Right cardiac atrium (tissue), 5 donors: Measurements from ENCODE around the gene C9orf50. TPM values are rescaled to one million over a fixed set of nuclear protein-coding genes. Genes with fewer than 3 reads are reported as not detected.
"Not testable (repeated sequence)": the region's sequence is repeated elsewhere in the genome, so short reads cannot be mapped to it uniquely, and the experiment has no call there.

Experiments
- ATAC-seq, 2 donors: fragments of 200-7000 bp; cut with Tn5 transposase; one replicate each; pipeline versions ENCODE4 v1.8.0 to v1.9.1; 2020; ENCODE audit warnings: moderate library complexity in 2 of 2, mild to moderate bottlenecking in 1 of 2
- DNase-seq, 3 donors: peaks; one replicate each; pipeline ENCODE4 v3.0.0-alpha.2; 2020
- H3K27ac ChIP-seq: one replicate; pipeline ENCODE4 v1.5.1; 2013; ENCODE audit warnings: mild to moderate bottlenecking, low read length, control low read depth, moderate library complexity
- H3K27me3 ChIP-seq: one replicate; pipeline ENCODE4 v1.6.1; 2013; ENCODE audit not compliant: control insufficient read depth, insufficient read depth
- H3K4me1 ChIP-seq: one replicate; pipeline ENCODE4 v1.6.1; 2013; ENCODE audit warnings: low read length; ENCODE audit not compliant: control insufficient read depth, insufficient read depth
- H3K4me3 ChIP-seq: one replicate; pipeline ENCODE4 v1.5.1; 2013; ENCODE audit warnings: low read length, control low read depth
- H3K9me3 ChIP-seq: one replicate; pipeline ENCODE4 v1.6.1; 2013; ENCODE audit warnings: low read length; ENCODE audit not compliant: control insufficient read depth
- WGBS: extraction: QIAGEN DNeasy Blood & Tissue Kit; methylation state at CpG from one replicate; pipeline ENCODE4 v1.1.7; 2013; 5-methylcytosine and 5-hydroxymethylcytosine counted together
- intact Hi-C, 4 donors: fragments of 100-400 bp; cut with DNase I; formaldehyde crosslinking; loops; one replicate each; pipeline versions ENCODE4 v1.11.0 to v1.14.0; 2022 to 2023
- polyA plus RNA-seq: library from polyadenylated mRNA; stranded (reverse); fragments of 200-250 nt; gene quantifications from one replicate; pipeline ENCODE4 v1.2.3, GENCODE V29; 2013
- total RNA-seq, 4 donors: library from RNA; stranded (reverse); fragmentation: NEBNext Ultra II Directional; extraction: Animal tissue kit (Norgen Biotek cat#: 25700); gene quantifications; one replicate each; pipeline ENCODE4 v1.2.1, GENCODE V29; 2021
- donor health status: healthy with polysubstance abuse.
- donor health status: DM: no; HTN: yes; CAD: no.
- donor health status: DM: no; HTN: no; CAD: no.
- donor health status: DM: no; HTN: yes; CAD: no; lungs with severe emphysema.
- donor health status: DM: yes; HTN: yes; CAD: no.

The C9orf50 gene
- total and polyA plus RNA-seq, 5 donors: 0.20 TPM; not detected in 4

GRCh38 chr9:129596541-129597331 lies 24.2 kb downstream of the C9orf50 start:
- no peaks in the 10 kb centered on the region for H3K9me3 ChIP-seq
- DNase-seq (peak; percentile 80 to 91 (median 87)), ATAC-seq (peak; percentile 88 to 90)
- H3K27ac ChIP-seq: peak overlapping the region; percentile 5
- H3K4me1 ChIP-seq: peaks cover 2% of the 10 kb centered on the region
- 18% methylated on average over 33 of the region's 33 CpGs for WGBS
- intact Hi-C loops: no loop called here
- no peaks in the 10 kb centered on the region for H3K27me3 ChIP-seq
- H3K4me3 ChIP-seq: peak overlapping the region; percentile 48

GRCh38 chr9:129595903-129596540 lies 24.9 kb downstream of the C9orf50 start:
- Histone ChIP-seq H3K27ac (no peak overlapping the region), H3K27me3 (no peaks in the 10 kb centered on the region), H3K4me3 (no peak overlapping the region), H3K4me1 (peaks cover 2% of the 10 kb centered on the region), H3K9me3 (no peaks in the 10 kb centered on the region)
- WGBS: 73% methylated on average over 6 of the region's 6 CpGs
- intact Hi-C loops: no loop called here
- DNase-seq (peak in 2 of 3 donors; percentile 66 to 72), ATAC-seq (peak in 1 of 2 donors; percentile 8)

GRCh38 chr9:129595311-129595741 lies 25.6 kb downstream of the C9orf50 start:
- H3K4me1 ChIP-seq: peaks cover 2% of the 10 kb centered on the region
- H3K9me3 ChIP-seq: no peaks in the 10 kb centered on the region
- ATAC-seq (no peak), DNase-seq (peak in 2 of 3 donors; percentile 14 to 29)
- no peaks in the 10 kb centered on the region for H3K27me3 ChIP-seq
- 56% methylated on average over 5 of the region's 5 CpGs for WGBS
- intact Hi-C loops: no loop called here
- no peak overlapping the region for H3K4me3 ChIP-seq
- no peak overlapping the region for H3K27ac ChIP-seq

GRCh38 chr9:129594632-129595031 lies 26.3 kb downstream of the C9orf50 start:
- DNase-seq (peak in 2 of 3 donors; percentile 35 to 65), ATAC-seq (no peak)
- intact Hi-C loops: no loop called here
- H3K9me3 ChIP-seq: no peaks in the 10 kb centered on the region
- WGBS: 62% methylated on average over 7 of the region's 7 CpGs
- no peak overlapping the region for H3K4me3 ChIP-seq
- H3K27me3 ChIP-seq: no peaks in the 10 kb centered on the region
- no peak overlapping the region for H3K27ac ChIP-seq
- H3K4me1 ChIP-seq: peaks cover 2% of the 10 kb centered on the region

GRCh38 chr9:129592790-129593189 lies 28.1 kb downstream of the C9orf50 start:
- intact Hi-C loops, H3K27ac ChIP-seq, H3K4me1 ChIP-seq, H3K4me3 ChIP-seq, H3K9me3 ChIP-seq, ATAC-seq, H3K27me3 ChIP-seq: not testable (repeated sequence)
- peak in 2 of 3 donors; percentile 24 to 28 for DNase-seq
- 84% methylated on average over 10 of the region's 10 CpGs for WGBS

- no peaks in the 10 kb centered on the region for H3K27me3 ChIP-seq
- no peak for DNase-seq
- no peak overlapping the region for H3K27ac ChIP-seq
- intact Hi-C loops: no loop called here
- WGBS: 83% methylated on average over 5 of the region's 5 CpGs
- no peak for ATAC-seq
- H3K4me1 ChIP-seq: no peaks in the 10 kb centered on the region
- no peak overlapping the region for H3K4me3 ChIP-seq
- H3K9me3 ChIP-seq: no peaks in the 10 kb centered on the region
Observed at GRCh38 chr9:129591916-129592315, 29.0 kb downstream of the C9orf50 start.

GRCh38 chr9:129590466-129590865 lies 30.4 kb downstream of the C9orf50 start:
- DNase-seq: peak in 1 of 3 donors; percentile 20
- no peak for ATAC-seq
- Histone ChIP-seq H3K9me3 (no peaks in the 10 kb centered on the region), H3K4me3 (no peak overlapping the region), H3K27ac (no peak overlapping the region), H3K27me3 (no peaks in the 10 kb centered on the region), H3K4me1 (no peaks in the 10 kb centered on the region)
- intact Hi-C loops: no loop called here
- 91% methylated on average over 6 of the region's 6 CpGs for WGBS

GRCh38 chr9:129587487-129588262 lies 33.2 kb downstream of the C9orf50 start:
- WGBS: 87% methylated on average over 23 of the region's 23 CpGs
- peak in 1 of 3 donors; percentile 5 for DNase-seq
- H3K4me1 ChIP-seq: peaks cover 2% of the 10 kb centered on the region
- H3K27me3 ChIP-seq: no peaks in the 10 kb centered on the region
- no peak overlapping the region for H3K4me3 ChIP-seq
- H3K9me3 ChIP-seq: no peaks in the 10 kb centered on the region
- H3K27ac ChIP-seq: no peak overlapping the region
- intact Hi-C loops: no loop called here
- ATAC-seq: no peak

GRCh38 chr9:129586685-129587084 lies 34.2 kb downstream of the C9orf50 start:
- H3K27ac ChIP-seq: no peak overlapping the region
- peak in 1 of 3 donors; percentile 61 for DNase-seq
- 63% methylated on average over 8 of the region's 8 CpGs for WGBS

GRCh38 chr9:129586245-129586644 lies 34.7 kb downstream of the C9orf50 start:
- Histone ChIP-seq H3K27ac (no peak overlapping the region), H3K9me3 (no peaks in the 10 kb centered on the region), H3K4me3 (no peak overlapping the region), H3K4me1 (peaks cover 2% of the 10 kb centered on the region), H3K27me3 (no peaks in the 10 kb centered on the region)
- WGBS: 94% methylated on average over 1 of the region's 1 CpG
- intact Hi-C loops: no loop called here
- DNase-seq: no peak
- ATAC-seq: no peak

More at GRCh38 chr9:129586685-129587084, 34.2 kb downstream of the C9orf50 start:
- no peak overlapping the region for H3K4me3 ChIP-seq
- peak in 1 of 2 donors; percentile 12 for ATAC-seq
- intact Hi-C loops: no loop called here
- no peaks in the 10 kb centered on the region for H3K27me3 ChIP-seq
- H3K4me1 ChIP-seq: peaks cover 2% of the 10 kb centered on the region
- no peaks in the 10 kb centered on the region for H3K9me3 ChIP-seq

GRCh38 chr9:129585352-129585751 lies 35.5 kb downstream of the C9orf50 start:
- 100% methylated on average over 1 of the region's 1 CpG for WGBS
- Histone ChIP-seq H3K27me3 (no peaks in the 10 kb centered on the region), H3K4me3 (no peak overlapping the region), H3K27ac (no peak overlapping the region), H3K4me1 (peaks cover 2% of the 10 kb centered on the region), H3K9me3 (no peaks in the 10 kb centered on the region)
- peak in 1 of 3 donors; percentile 7 for DNase-seq
- no peak for ATAC-seq
- intact Hi-C loops: no loop called here
